Tibial artery (tissue), 4 donors: ENCODE measurements around the gene CDK17.
"Not testable (repeated sequence)": the region's sequence is repeated elsewhere in the genome, so short reads cannot be mapped to it uniquely, and the experiment has no call there.

Experiments
- DNase-seq, 2 donors: peaks; one replicate each; pipeline ENCODE4 v3.0.0-alpha.2; 2019
- H3K27ac ChIP-seq, 2 donors: fragments of 200-600 bp; sonication (generic) in 1 of 2; 1 replicate in 1 of 2; 2 replicates in 1 of 2; pipeline ENCODE4 v1.5.1; 2018 to 2019; ENCODE audit warnings: mild to moderate bottlenecking in 1 of 2
- H3K27me3 ChIP-seq, 2 donors: fragments of 200-600 bp; sonication (generic) in 1 of 2; one replicate each; pipeline versions ENCODE4 v1.5.1 to v1.6.0; 2016 to 2019
- H3K36me3 ChIP-seq, 3 donors: fragments of 200-600 bp; sonication (generic) in 2 of 3; one replicate each; pipeline ENCODE4 v1.5.1; 2016 to 2019; ENCODE audit warnings: mild to moderate bottlenecking in 2 of 3
- H3K4me1 ChIP-seq, 4 donors: fragments of 200-600 bp; sonication (generic) in 2 of 4; 1 replicate in 3 of 4; 2 replicates in 1 of 4; pipeline ENCODE4 v1.5.1; 2016 to 2019
- H3K4me3 ChIP-seq, 2 donors: fragments of 200-600 bp; sonication (generic) in 1 of 2; 1 replicate in 1 of 2; 2 replicates in 1 of 2; pipeline ENCODE4 v1.5.1; 2018 to 2019; ENCODE audit warnings: mild to moderate bottlenecking in 2 of 2
- H3K9me3 ChIP-seq, 3 donors: fragments of 200-600 bp; sonication (generic) in 1 of 3; one replicate each; pipeline ENCODE4 v1.5.1; 2016 to 2019
- intact Hi-C: fragments of 100-400 bp; cut with DNase I; formaldehyde crosslinking; loops from one replicate; pipeline ENCODE4 v1.15.0; 2023; ENCODE audit warnings: low total_unique reads
- TF ChIP-seq, protein P1 (sequence below), 2 experiments: fragments of 200-600 bp in 1 of 2; fragments of 450-650 bp in 1 of 2; IDR thresholded peaks; one replicate each; pipeline ENCODE4 v1.5.1; 2017 to 2019; ENCODE audit warnings: antibody characterized with exemption in 2 of 2, mild to moderate bottlenecking in 1 of 2, moderate library complexity in 1 of 2

Gene CDK17

DNA sequence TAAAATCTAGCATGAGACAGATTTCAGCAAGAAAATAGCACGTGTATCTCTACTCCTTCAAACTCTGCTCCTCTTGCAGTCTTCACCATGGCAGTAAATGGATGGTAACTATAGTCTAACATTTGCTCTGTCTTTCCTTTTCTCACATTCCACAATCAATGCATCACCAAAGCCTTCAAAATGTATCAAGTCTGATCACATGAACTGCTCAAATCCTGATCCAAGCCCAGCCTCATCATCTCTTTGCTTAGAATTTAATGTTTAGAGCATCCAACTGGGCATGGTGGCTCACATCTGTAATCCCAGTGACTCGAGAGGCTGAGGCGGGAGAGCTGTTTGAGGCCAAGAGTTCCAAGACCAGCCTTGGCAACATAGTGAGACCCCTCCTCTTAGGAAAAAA lies 45.9 kb downstream of the CDK17 start:
- Histone ChIP-seq H3K4me3 (no peak overlapping the region), H3K27ac (no peak overlapping the region), H3K4me1 (peaks cover 0 to 31% (median 2%) of the 10 kb centered on the region in 4 donors), H3K27me3 (no peaks in the 10 kb centered on the region), H3K9me3 (no peaks in the 10 kb centered on the region), H3K36me3 (no peaks in the 10 kb centered on the region)
- TF ChIP-seq, protein P1, sequence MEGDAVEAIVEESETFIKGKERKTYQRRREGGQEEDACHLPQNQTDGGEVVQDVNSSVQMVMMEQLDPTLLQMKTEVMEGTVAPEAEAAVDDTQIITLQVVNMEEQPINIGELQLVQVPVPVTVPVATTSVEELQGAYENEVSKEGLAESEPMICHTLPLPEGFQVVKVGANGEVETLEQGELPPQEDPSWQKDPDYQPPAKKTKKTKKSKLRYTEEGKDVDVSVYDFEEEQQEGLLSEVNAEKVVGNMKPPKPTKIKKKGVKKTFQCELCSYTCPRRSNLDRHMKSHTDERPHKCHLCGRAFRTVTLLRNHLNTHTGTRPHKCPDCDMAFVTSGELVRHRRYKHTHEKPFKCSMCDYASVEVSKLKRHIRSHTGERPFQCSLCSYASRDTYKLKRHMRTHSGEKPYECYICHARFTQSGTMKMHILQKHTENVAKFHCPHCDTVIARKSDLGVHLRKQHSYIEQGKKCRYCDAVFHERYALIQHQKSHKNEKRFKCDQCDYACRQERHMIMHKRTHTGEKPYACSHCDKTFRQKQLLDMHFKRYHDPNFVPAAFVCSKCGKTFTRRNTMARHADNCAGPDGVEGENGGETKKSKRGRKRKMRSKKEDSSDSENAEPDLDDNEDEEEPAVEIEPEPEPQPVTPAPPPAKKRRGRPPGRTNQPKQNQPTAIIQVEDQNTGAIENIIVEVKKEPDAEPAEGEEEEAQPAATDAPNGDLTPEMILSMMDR (IDR thresholded peaks at IDR 0.05), result no peak
- no peak for DNase-seq
- intact Hi-C loops, result no loop called here

DNA sequence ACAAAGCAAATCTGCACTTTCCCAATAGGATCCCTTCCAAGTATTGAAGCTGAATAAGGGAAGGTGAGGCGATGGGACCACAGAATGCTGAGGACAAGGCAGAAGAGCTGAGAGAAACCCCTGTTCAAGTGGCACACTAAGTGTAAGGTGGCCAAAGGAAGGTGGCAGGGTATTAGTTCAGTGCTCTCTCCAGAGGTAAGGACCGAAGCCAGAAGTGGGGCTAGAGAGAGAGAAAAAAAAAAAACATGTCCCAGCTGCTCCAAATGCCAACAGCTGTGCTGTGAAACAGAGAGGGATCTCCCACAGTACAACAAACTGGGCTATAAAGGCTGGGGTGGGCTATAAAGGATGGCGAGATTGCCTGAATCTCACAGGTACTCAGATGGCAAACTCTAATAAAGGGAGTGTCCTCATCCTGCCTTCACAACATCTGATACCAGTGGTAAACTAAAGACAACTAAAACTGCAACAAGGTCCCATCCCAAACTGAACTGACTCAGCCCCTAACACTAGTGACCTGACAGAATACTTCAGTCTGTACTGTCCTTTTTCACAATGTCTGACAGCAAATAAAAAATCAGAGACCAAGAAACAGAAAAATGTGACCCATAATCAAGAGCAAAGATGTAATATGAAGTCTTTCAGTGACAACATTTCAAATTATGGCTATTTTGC lies 47.9 kb downstream of the CDK17 start:
- Histone ChIP-seq H3K9me3 (no peaks in the 10 kb centered on the region), H3K4me1 (peaks cover 0 to 32% (median 2%) of the 10 kb centered on the region in 4 donors), H3K27ac (no peak overlapping the region), H3K27me3 (no peaks in the 10 kb centered on the region), H3K36me3 (no peaks in the 10 kb centered on the region), H3K4me3 (no peak overlapping the region)
- no peak for DNase-seq
- TF ChIP-seq, protein P1 (IDR thresholded peaks at IDR 0.05), result no peak
- intact Hi-C loops, result no loop called here

DNA sequence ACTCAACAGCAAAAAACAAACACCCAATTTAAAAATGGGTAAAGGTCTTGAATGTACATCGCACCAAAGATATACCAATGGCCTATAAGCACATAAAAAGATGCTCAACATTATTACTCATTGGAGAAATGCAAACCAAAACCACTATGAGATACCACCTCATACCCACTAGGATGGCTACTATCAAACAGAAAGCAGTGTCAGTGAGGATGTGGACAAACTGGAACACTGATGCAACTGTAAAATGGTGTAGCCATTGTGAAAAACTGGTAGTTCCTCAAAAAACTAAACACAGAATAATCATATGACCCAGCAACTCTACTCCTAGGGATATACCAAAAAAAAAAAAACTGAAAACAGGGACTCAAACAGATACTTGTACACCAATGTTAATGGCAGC lies 49.3 kb downstream of the CDK17 start:
- H3K4me3 ChIP-seq, result no peak overlapping the region
- no peaks in the 10 kb centered on the region for H3K36me3 ChIP-seq
- intact Hi-C loops, result no loop called here
- no peak overlapping the region for H3K27ac ChIP-seq
- no peaks in the 10 kb centered on the region for H3K9me3 ChIP-seq
- DNase-seq, result no peak
- H3K4me1 ChIP-seq, result peaks cover 0 to 35% (median 2%) of the 10 kb centered on the region in 4 donors
- TF ChIP-seq, protein P1 (IDR thresholded peaks at IDR 0.05), result no peak
- H3K27me3 ChIP-seq, result no peaks in the 10 kb centered on the region

DNA sequence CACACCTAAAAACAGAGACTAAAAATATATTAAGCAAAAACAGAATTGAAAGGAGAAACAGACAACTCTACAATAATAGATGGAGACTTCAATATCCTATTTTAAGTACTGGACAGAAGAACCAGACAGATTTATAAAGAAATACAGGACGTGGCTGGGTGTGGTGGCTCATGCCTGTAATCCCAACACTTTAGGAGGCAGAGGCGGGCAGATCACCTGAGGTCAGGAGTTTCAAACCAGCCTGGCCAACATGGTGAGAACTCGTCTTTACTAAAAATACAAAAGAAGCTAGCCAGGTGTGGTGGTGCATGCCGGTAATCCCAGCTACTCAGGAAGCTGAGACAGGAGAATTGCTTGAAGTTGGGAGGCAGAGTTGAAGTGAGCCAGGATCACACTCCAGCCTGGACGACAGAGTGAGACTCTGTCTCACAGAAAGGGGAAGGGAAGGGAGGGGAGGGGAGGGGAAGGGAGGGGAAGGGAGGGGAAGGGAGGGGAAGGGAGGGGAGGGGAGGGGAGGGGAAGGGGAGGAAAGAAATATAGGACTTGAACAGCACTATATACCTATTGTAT lies 53.0 kb downstream of the CDK17 start:
- H3K4me3 ChIP-seq, result peak overlapping the region; percentile 22 to 34
- H3K27ac ChIP-seq, result no peak overlapping the region
- TF ChIP-seq, protein P1 (IDR thresholded peaks at IDR 0.05), result no peak
- peaks cover 0 to 24% (median 19%) of the 10 kb centered on the region in 3 donors for H3K9me3 ChIP-seq
- peaks cover 0 to 16% (median 1%) of the 10 kb centered on the region in 4 donors for H3K4me1 ChIP-seq
- peaks cover 5 to 13% (median 6%) of the 10 kb centered on the region in 3 donors for H3K36me3 ChIP-seq
- no peaks in the 10 kb centered on the region for H3K27me3 ChIP-seq
- no peak for DNase-seq
- intact Hi-C loops, result no loop called here

DNA sequence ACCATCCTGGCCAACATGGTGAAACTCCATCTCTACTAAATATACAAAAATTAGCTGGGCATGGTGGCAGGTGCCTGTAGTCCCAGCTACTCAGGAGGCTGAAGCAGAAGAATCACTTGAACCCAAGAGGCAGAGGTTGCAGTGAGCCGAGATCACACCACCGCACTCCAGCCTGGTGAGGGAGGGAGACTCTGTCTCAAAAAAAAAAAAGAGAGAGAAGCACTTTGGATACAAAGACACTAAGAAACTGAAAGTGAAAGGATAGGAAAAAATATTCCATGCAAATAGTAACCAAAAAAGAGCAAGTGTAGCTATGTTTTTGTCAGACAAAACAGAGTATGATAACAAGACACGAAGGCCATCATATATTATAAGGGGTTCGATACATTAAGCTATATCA lies 53.5 kb downstream of the CDK17 start:
- intact Hi-C loops, DNase-seq, H3K27me3 ChIP-seq, H3K27ac ChIP-seq: not testable (repeated sequence)
- H3K36me3 ChIP-seq, result peaks cover 5 to 13% (median 6%) of the 10 kb centered on the region in 3 donors
- H3K9me3 ChIP-seq, result peaks cover 0 to 24% (median 19%) of the 10 kb centered on the region in 3 donors
- H3K4me1 ChIP-seq, result peaks cover 0 to 11% (median 0%) of the 10 kb centered on the region in 4 donors
- peak overlapping the region; percentile 22 to 34 for H3K4me3 ChIP-seq

DNA sequence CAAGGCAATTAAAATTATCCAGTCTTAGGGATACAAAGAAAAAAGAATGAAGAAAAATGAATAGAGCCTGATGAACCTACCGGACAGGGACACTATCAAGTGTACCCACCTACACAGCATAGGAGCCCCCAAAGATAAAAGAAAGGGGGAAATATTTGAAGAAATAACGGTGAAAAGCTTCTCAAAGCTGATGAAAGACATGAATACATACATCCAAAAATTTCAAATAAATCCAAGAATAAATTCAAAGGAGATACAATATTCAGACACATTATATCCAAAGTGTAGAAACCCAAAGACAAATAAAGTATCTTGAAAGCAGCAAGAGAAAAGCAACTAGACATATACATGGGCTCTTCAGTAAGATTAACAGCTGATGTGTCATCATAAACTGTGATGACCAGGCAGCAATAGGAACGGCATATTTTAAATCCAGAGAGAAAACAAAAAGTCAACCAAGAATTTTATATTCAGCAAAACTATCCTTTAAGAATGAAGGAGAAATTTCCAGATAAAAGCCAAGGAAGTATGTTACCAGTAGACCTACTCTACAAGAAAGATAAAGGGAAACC lies 56.0 kb downstream of the CDK17 start:
- TF ChIP-seq, protein P1 (IDR thresholded peaks at IDR 0.05), result no peak
- Histone ChIP-seq H3K9me3 (peaks cover 0 to 24% (median 19%) of the 10 kb centered on the region in 3 donors), H3K4me1 (peaks cover 0 to 4% (median 0%) of the 10 kb centered on the region in 4 donors), H3K27me3 (no peaks in the 10 kb centered on the region), H3K4me3 (no peak overlapping the region), H3K27ac (no peak overlapping the region), H3K36me3 (peaks cover 5 to 13% (median 6%) of the 10 kb centered on the region in 3 donors)
- DNase-seq, result no peak
- intact Hi-C loops, result no loop called here
